HCT116 (cell line): ENCODE data around the gene KIF18B. TPM values are rescaled to one million over a fixed set of nuclear protein-coding genes. Genes with fewer than 3 reads are reported as not detected.

Experiments
- ATAC-seq: fragments of 200-7000 bp; cut with Tn5 transposase; 2 replicates; pipeline ENCODE4 v1.9.1; 2020; ENCODE audit warnings: mild to moderate bottlenecking, moderate library complexity
- BruUV-seq: library from RNA; stranded (reverse); fragments of 400-500 nt; replicated peaks from 2 replicates; lab custom pipeline; 2021; lab: Mats Ljungman, UMichigan
- CTCF ChIA-PET: fragments of 300-600 bp; sonication (Branson Sonifier 250); formaldehyde crosslinking; loops from one replicate; lab custom pipeline; 2021; ENCODE audit warnings: antibody characterized with exemption; lab: Charles Lee
- POLR2A ChIA-PET: fragments of 300-600, 350-600 bp; sonication (Branson Sonifier 250); formaldehyde crosslinking; loops from one replicate; lab custom pipeline; 2021; ENCODE audit warnings: antibody characterized with exemption; lab: Charles Lee
- RAD21 ChIA-PET, 2 experiments: fragments of 300-600 bp; sonication (Branson Sonifier 250); formaldehyde crosslinking; loops; one replicate each; lab custom pipeline; 2023; ENCODE audit warnings: low total read pairs in 2 of 2; ENCODE audit not compliant: uncharacterized antibody in 2 of 2, unreplicated experiment in 2 of 2, low non-redundant PET in 1 of 2; lab: Charles Lee
- DNase-seq: peaks from one replicate; pipeline ENCODE4 v3.0.0-alpha.2; 2010; ENCODE audit warnings: low read depth, low spot score
- H2AFZ ChIP-seq: fragments of 200-600 bp; shearing (Covaris generic), sonication (generic); 2 replicates; pipeline ENCODE4 v1.6.1; 2017; ENCODE audit warnings: low read depth, mixed run types, mixed read lengths, antibody characterized with exemption, low read length; ENCODE audit not compliant: poor library complexity, severe bottlenecking
- H3K27ac ChIP-seq: 2 replicates; pipeline ENCODE4 v1.5.1; 2012; ENCODE audit warnings: low read depth, low read length
- H3K27me3 ChIP-seq: fragments of 200-600 bp; sonication (generic); 2 replicates; pipeline ENCODE4 v1.6.1; 2016; ENCODE audit warnings: mixed run types, low read length, mixed read lengths; ENCODE audit not compliant: insufficient read depth
- H3K36me3 ChIP-seq, 2 experiments: fragments of 200-500 bp in 1 of 2; fragments of 200-600 bp in 1 of 2; sonication (Bioruptor generic) in 1 of 2; sonication (generic) in 1 of 2; 2 replicates each; pipeline versions ENCODE4 v1.5.1 to v1.6.1; 2014 to 2016; ENCODE audit warnings: low read length in 2 of 2, inconsistent platforms in 1 of 2, mixed read lengths in 1 of 2, mixed run types in 1 of 2; ENCODE audit not compliant: insufficient read depth in 2 of 2, control insufficient read depth in 1 of 2
- H3K4me1 ChIP-seq, 2 experiments: fragments of 200-600 bp in 1 of 2; sonication (generic) in 1 of 2; 2 replicates each; pipeline versions ENCODE4 v1.5.1 to v1.6.1; 2012 to 2017; ENCODE audit warnings: low read length in 2 of 2, inconsistent platforms in 1 of 2, mild to moderate bottlenecking in 1 of 2, mixed read lengths in 1 of 2, mixed run types in 1 of 2, moderate library complexity in 1 of 2; ENCODE audit not compliant: insufficient read depth in 2 of 2, control insufficient read depth in 1 of 2
- H3K4me2 ChIP-seq: fragments of 200-600 bp; sonication (generic); 2 replicates; pipeline ENCODE4 v1.6.1; 2017; ENCODE audit warnings: mixed run types, low read length, mixed read lengths
- H3K4me3 ChIP-seq, 2 experiments: fragments of 200-600 bp in 1 of 2; sonication (generic) in 1 of 2; replicated peaks in 1 of 2; 2 replicates each; pipeline ENCODE4 v1.5.1; 2011 to 2016; ENCODE audit warnings: low read length in 2 of 2, control low read depth in 1 of 2, low read depth in 1 of 2, mild to moderate bottlenecking in 1 of 2, mixed read lengths in 1 of 2, mixed run types in 1 of 2
- H3K79me2 ChIP-seq: fragments of 200-600 bp; sonication (generic); 2 replicates; pipeline ENCODE4 v1.6.1; 2017; ENCODE audit warnings: mild to moderate bottlenecking, mixed run types, low read length, moderate library complexity, mixed read lengths; ENCODE audit not compliant: insufficient read depth
- H3K9ac ChIP-seq: fragments of 200-600 bp; sonication (generic); 2 replicates; pipeline ENCODE4 v1.6.1; 2016; ENCODE audit warnings: low read length, mixed read lengths
- H3K9me2 ChIP-seq: fragments of 200-600 bp; sonication (generic), shearing (Covaris generic); 2 replicates; pipeline ENCODE4 v1.6.1; 2017; ENCODE audit warnings: mixed run types, mild to moderate bottlenecking, moderate library complexity; ENCODE audit not compliant: insufficient read depth
- H3K9me3 ChIP-seq, 2 experiments: fragments of 200-500 bp in 1 of 2; fragments of 200-600 bp in 1 of 2; sonication (Bioruptor generic) in 1 of 2; sonication (generic) in 1 of 2; 2 replicates each; pipeline ENCODE4 v1.6.1; 2014 to 2017; ENCODE audit warnings: low read length in 2 of 2, mixed read lengths in 2 of 2, inconsistent platforms in 1 of 2, low read depth in 1 of 2, mild to moderate bottlenecking in 1 of 2, mixed run types in 1 of 2, moderate library complexity in 1 of 2; ENCODE audit not compliant: control insufficient read depth in 1 of 2, insufficient read depth in 1 of 2
- H4K20me1 ChIP-seq: fragments of 200-600 bp; sonication (generic), shearing (Covaris generic); 2 replicates; pipeline ENCODE4 v1.6.1; 2017; ENCODE audit warnings: mixed run types, mild to moderate bottlenecking, moderate library complexity; ENCODE audit not compliant: insufficient read depth
- CBX3 ChIP-seq: IDR thresholded peaks from 2 replicates; pipeline ENCODE4 v1.6.1; 2012; ENCODE audit warnings: low read depth
- EZH2 ChIP-seq: fragments of 200-600 bp; sonication (generic); IDR thresholded peaks from 2 replicates; pipeline ENCODE4 v1.6.1; 2017; ENCODE audit warnings: antibody characterized with exemption, mixed run types
- JUND ChIP-seq: IDR thresholded peaks from 2 replicates; pipeline ENCODE4 v1.6.1; 2012
- POLR2A ChIP-seq: IDR thresholded peaks from 2 replicates; pipeline ENCODE4 v1.7.0; 2011; ENCODE audit warnings: borderline replicate concordance; ENCODE audit not compliant: insufficient read depth, insufficient read length; ENCODE audit errors: extremely low read depth
- REST ChIP-seq: IDR thresholded peaks from 2 replicates; pipeline ENCODE4 v1.6.1; 2012; ENCODE audit warnings: low read depth
- SIN3A ChIP-seq: IDR thresholded peaks from 2 replicates; pipeline ENCODE4 v1.6.1; 2012; ENCODE audit warnings: low read depth
- SRF ChIP-seq: IDR thresholded peaks from 2 replicates; pipeline ENCODE4 v1.6.1; 2012; ENCODE audit warnings: low read depth
- TCF7L2 ChIP-seq: IDR thresholded peaks from 2 replicates; pipeline ENCODE4 v1.7.0; 2011; ENCODE audit warnings: borderline replicate concordance, inconsistent platforms; ENCODE audit not compliant: insufficient read depth, insufficient read length; ENCODE audit errors: extremely low read depth
- YY1 ChIP-seq: IDR thresholded peaks from 2 replicates; pipeline ENCODE4 v1.6.1; 2011; ENCODE audit warnings: low read length, low read depth, moderate library complexity, mild to moderate bottlenecking; ENCODE audit not compliant: insufficient replicate concordance; ENCODE audit errors: extremely low read depth
- ZFX ChIP-seq: fragments of 450-650 bp; IDR thresholded peaks from 2 replicates; pipeline ENCODE4 v1.6.1; 2017
- intact Hi-C: fragments of 100-400 bp; cut with micrococcal nuclease; formaldehyde crosslinking; loops from 2 replicates; pipeline ENCODE4 v1.10.0; 2022
- total RNA-seq: library from RNA; stranded (reverse); gene quantifications from one replicate; pipeline ENCODE4 v1.2.1, GENCODE V29; 2021; ENCODE audit not compliant: unreplicated experiment
- TF ChIP-seq, protein P1 (sequence below): IDR thresholded peaks from 2 replicates; pipeline ENCODE4 v1.6.1; 2011; ENCODE audit warnings: mild to moderate bottlenecking, low read length, moderate library complexity; ENCODE audit not compliant: insufficient replicate concordance; ENCODE audit errors: extremely low read depth

The KIF18B gene
- total RNA-seq, 1 experiment from 2014 or later, result 76.4 TPM

DNA sequence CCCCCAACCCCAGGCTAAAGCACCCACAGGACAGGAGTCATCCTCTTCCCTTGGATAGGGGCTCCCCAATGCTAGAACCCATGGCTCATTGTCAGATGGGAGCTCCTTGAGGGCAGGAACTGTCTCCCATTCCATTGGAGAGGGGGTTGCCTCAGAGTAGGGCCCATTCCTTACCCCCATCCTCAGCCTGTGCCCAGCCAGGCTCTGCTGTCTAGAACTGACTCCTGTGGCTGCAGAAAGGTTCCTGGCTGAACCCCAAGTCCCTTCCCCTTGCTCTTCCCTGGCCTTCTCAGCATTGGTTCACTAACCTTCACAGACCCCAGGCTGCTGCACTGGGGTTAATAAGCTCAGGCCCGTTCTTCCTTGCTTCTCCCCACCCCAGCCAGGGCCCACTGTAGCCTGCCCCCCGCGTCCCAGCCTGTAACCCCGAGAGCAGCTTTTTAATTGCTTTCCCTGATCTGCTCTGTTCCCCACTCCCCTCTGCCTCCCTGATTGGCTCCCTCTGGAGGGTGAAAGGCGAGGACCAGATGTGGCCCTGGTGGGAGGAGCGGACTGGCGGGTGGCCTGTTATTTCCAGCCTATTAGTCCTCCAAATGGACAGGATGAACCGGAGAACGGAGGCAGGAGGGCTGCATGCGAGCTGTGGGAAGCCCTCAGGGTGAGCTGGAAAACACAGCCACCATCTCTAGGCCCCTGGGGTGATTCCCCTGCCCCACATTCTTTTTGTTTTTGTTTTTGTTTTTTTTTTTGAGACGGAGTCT is 26.3 kb downstream of the KIF18B start:
- no peak overlapping the region for H3K4me2 ChIP-seq
- no peak for ATAC-seq
- POLR2A ChIA-PET, result no interaction called here

More for the DNA sequence above, 26.3 kb downstream of the KIF18B start:
- ChIA-PET RAD21 (interaction anchor here in 1 of 2 experiments (1.7 kb wide), 1 partner anchor 99 kb away, joined by 3 read pairs; no protein-coding TSS in a partner anchor), CTCF (interaction anchor here (1.0 to 5.1 kb wide), 7 partner anchors 10 to 214 kb away, joined by 3 to 63 read pairs (median 7); partner anchors contain the start of gene ACBD4)
- TF ChIP-seq ZFX (no peak), YY1 (no peak), CBX3 (no peak), JUND (no peak), POLR2A (no peak), SRF (no peak), REST (no peak), TCF7L2 (no peak), SIN3A (no peak), EZH2 (no peak)
- TF ChIP-seq, protein P1, sequence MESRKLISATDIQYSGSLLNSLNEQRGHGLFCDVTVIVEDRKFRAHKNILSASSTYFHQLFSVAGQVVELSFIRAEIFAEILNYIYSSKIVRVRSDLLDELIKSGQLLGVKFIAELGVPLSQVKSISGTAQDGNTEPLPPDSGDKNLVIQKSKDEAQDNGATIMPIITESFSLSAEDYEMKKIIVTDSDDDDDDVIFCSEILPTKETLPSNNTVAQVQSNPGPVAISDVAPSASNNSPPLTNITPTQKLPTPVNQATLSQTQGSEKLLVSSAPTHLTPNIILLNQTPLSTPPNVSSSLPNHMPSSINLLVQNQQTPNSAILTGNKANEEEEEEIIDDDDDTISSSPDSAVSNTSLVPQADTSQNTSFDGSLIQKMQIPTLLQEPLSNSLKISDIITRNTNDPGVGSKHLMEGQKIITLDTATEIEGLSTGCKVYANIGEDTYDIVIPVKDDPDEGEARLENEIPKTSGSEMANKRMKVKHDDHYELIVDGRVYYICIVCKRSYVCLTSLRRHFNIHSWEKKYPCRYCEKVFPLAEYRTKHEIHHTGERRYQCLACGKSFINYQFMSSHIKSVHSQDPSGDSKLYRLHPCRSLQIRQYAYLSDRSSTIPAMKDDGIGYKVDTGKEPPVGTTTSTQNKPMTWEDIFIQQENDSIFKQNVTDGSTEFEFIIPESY, result no peak
- intact Hi-C loops, result no loop called here
- Histone ChIP-seq H3K4me3 (no peak overlapping the region), H4K20me1 (no peaks in the 10 kb centered on the region), H3K9ac (no peak overlapping the region), H3K79me2 (no peaks in the 10 kb centered on the region), H3K27me3 (no peaks in the 10 kb centered on the region), H3K4me1 (peaks cover 0 to 18% of the 10 kb centered on the region in 2 experiments; a peak in 2 of 4 replicates), H3K9me2 (no peaks in the 10 kb centered on the region), H2AFZ (no peak overlapping the region), H3K9me3 (no peaks in the 10 kb centered on the region), H3K36me3 (peaks cover 7 to 8% of the 10 kb centered on the region in 2 experiments; a peak in 2 of 4 replicates), H3K27ac (no peak overlapping the region)
- no TSS peak for BruUV-seq
- DNase-seq, result no peak
